BJ (cell line): ENCODE results near the gene BID. TPM values are rescaled to one million over a fixed set of nuclear protein-coding genes. Genes with fewer than 3 reads are reported as not detected.
"Not testable (repeated sequence)": the region's sequence is repeated elsewhere in the genome, so short reads cannot be mapped to it uniquely, and the experiment has no call there.

Source experiments
- CTCF ChIA-PET: fragments of 350-600 bp; formaldehyde crosslinking; extraction: SDS; loops from one replicate; lab custom pipeline; 2021; ENCODE audit warnings: antibody characterized with exemption, inconsistent platforms; lab: Yijun Ruan, JAX
- POLR2A ChIA-PET: fragments of 300-600 bp; sonication (Branson Sonifier 250); formaldehyde crosslinking; extraction: SDS; loops from one replicate; lab custom pipeline; 2021; ENCODE audit warnings: antibody characterized with exemption; lab: Charles Lee
- DNase-seq: peaks from one replicate; pipeline ENCODE4 v3.0.0-alpha.2; 2011; ENCODE audit warnings: low read depth
- H3K27me3 ChIP-seq: 2 replicates; pipeline ENCODE4 v1.6.0; 2011; ENCODE audit warnings: low read length; ENCODE audit not compliant: control insufficient read depth, insufficient read depth
- H3K36me3 ChIP-seq: 2 replicates; pipeline ENCODE4 v1.5.1; 2011; ENCODE audit warnings: low read length; ENCODE audit not compliant: control insufficient read depth, insufficient read depth
- H3K4me3 ChIP-seq: 2 replicates; pipeline ENCODE4 v1.5.1; 2011; ENCODE audit warnings: low read depth, mild to moderate bottlenecking, control low read depth, low read length
- CTCF ChIP-seq: IDR thresholded peaks from 2 replicates; pipeline ENCODE4 v1.5.1; 2011; ENCODE audit warnings: low read depth, mild to moderate bottlenecking, control low read depth, inconsistent platforms, low read length, moderate library complexity; ENCODE audit not compliant: insufficient read depth
- polyA plus RNA-seq: library from polyadenylated mRNA; depleted of rRNA; stranded (reverse); fragments of >200 nt; gene quantifications from 2 replicates; pipeline ENCODE4 v1.2.3, GENCODE V29; 2011

BID gene
- polyA plus RNA-seq, 1 experiment, result 96.4 TPM

GRCh38 chr22:17769716-17770082 is 4.6 kb downstream of the BID start:
- ChIA-PET POLR2A (no interaction called here), CTCF (interaction anchor here (0.9 to 5.3 kb wide), 3 partner anchors 15 to 27 kb away, joined by 3 to 28 read pairs (median 6); no protein-coding TSS in a partner anchor)

GRCh38 chr22:17769013-17769715 is 5.1 kb downstream of the BID start:
- TF ChIP-seq CTCF, result no peak
- ChIA-PET CTCF (interaction anchor here (0.9 to 5.3 kb wide), 3 partner anchors 16 to 27 kb away, joined by 3 to 28 read pairs (median 6); no protein-coding TSS in a partner anchor), POLR2A (no interaction called here)
- H3K36me3 ChIP-seq, result peaks cover 3% of the 10 kb centered on the region
- DNase-seq, result no peak
- no peak overlapping the region for H3K4me3 ChIP-seq
- H3K27me3 ChIP-seq, result no peaks in the 10 kb centered on the region

More at GRCh38 chr22:17769716-17770082, 4.6 kb downstream of the BID start:
- no peak for DNase-seq
- H3K27me3 ChIP-seq, result no peaks in the 10 kb centered on the region
- no peak overlapping the region for H3K4me3 ChIP-seq
- no peak for TF ChIP-seq CTCF
- H3K36me3 ChIP-seq, result peaks cover 3% of the 10 kb centered on the region

GRCh38 chr22:17767233-17768065 is 6.8 kb downstream of the BID start:
- no peak overlapping the region for H3K4me3 ChIP-seq
- TF ChIP-seq CTCF, result no peak
- POLR2A ChIA-PET, result no interaction called here
- no peak for DNase-seq
- H3K36me3 ChIP-seq, result peaks cover 3% of the 10 kb centered on the region
- CTCF ChIA-PET, result interaction anchor here (0.9 to 1.1 kb wide), 2 partner anchors 18 to 209 kb away, joined by 3 read pairs; no protein-coding TSS in a partner anchor
- no peaks in the 10 kb centered on the region for H3K27me3 ChIP-seq

- CTCF ChIA-PET, result interaction anchor here (0.9 to 1.9 kb wide), 3 partner anchors 15 to 23 kb away, joined by 3 to 4 read pairs (median 3); no protein-coding TSS in a partner anchor
These were observed 9.4 kb downstream of the BID start for GRCh38 chr22:17764852-17765251.

GRCh38 chr22:17764036-17764435 is 10.2 kb downstream of the BID start:
- POLR2A ChIA-PET, result no interaction called here
- CTCF ChIA-PET, result interaction anchor here (0.9 kb wide), 1 partner anchor 22 kb away, joined by 3 read pairs; no protein-coding TSS in a partner anchor
- H3K4me3 ChIP-seq, result no peak overlapping the region
- no peaks in the 10 kb centered on the region for H3K27me3 ChIP-seq
- TF ChIP-seq CTCF, result no peak
- DNase-seq, result no peak
- H3K36me3 ChIP-seq, result peaks cover under 1% of the 10 kb centered on the region; the same call in 1 of the 2 replicates

More at GRCh38 chr22:17764852-17765251, 9.4 kb downstream of the BID start:
- H3K4me3 ChIP-seq, H3K36me3 ChIP-seq, POLR2A ChIA-PET, H3K27me3 ChIP-seq, DNase-seq: not testable (repeated sequence)

- H3K4me3 ChIP-seq, H3K36me3 ChIP-seq, H3K27me3 ChIP-seq, POLR2A ChIA-PET, DNase-seq: not testable (repeated sequence)
- CTCF ChIA-PET, result interaction anchor here (0.8 to 1.2 kb wide), 2 partner anchors 9 to 21 kb away, joined by 3 to 4 read pairs; no protein-coding TSS in a partner anchor
These were observed 10.8 kb downstream of the BID start for GRCh38 chr22:17763442-17763841.
